HepG2 (cell line): ENCODE data around the gene PIK3CB.

ENCODE experiments used
- CTCF ChIP-seq: sonication (generic); formaldehyde crosslinking; IDR thresholded peaks from 2 replicates; pipeline ENCODE4 v1.5.0; 2020; ENCODE audit warnings: mild to moderate bottlenecking, missing genetic modification reagents, moderate library complexity
- ZNF549 ChIP-seq: sonication (generic); formaldehyde crosslinking; IDR thresholded peaks from 2 replicates; pipeline ENCODE4 v1.5.0; 2020; ENCODE audit warnings: missing genetic modification reagents

DNA sequence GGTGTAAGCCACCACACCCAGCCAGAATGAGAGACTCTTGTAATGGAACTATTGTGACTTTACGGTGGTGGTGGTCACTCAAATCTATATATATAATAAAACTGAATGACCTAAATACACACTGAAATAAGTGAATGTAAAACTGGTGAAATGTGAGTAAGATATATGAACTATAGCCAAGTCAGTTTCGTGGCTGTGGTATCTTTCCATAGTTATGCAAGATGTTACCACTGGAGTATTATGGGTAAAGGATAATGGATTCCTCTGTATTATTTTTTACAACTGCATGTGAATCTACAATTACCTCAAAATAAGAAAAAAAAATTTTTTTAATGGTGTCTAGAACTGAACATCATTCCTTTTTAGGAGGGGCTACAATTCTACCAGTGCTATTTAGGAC lies 21.9 kb downstream of the PIK3CB start:
- TF ChIP-seq ZNF549 (CRISPR knock-in tag) (no peak), CTCF (no peak)
